ENCODE results near the gene GRB10. TPM values are rescaled to one million over a fixed set of nuclear protein-coding genes. Genes with fewer than 3 reads are reported as not detected.

GRB10 gene
- polyA plus RNA-seq, 2 of the 4 experiments (the other 2 are of a cell fraction) = 23.2 to 37.0 TPM

DNA sequence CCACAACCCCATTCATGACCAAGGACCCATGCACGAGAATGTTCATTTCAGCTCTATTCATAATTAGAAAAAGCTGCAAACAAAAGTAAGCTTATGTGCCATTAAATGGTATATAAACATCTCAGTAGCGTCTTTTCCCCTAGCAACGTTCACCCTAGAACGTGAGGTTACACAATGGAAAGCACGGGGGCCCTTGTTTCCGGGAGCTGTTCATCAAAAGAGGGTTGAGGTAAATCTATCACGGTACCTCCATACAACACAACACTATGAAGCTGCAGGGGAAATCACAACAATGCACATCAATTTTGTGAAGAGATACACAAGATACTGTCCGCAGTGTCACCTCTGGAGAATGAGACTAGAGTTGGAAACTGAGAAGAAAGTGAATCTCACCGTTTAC, 136.6 kb downstream of the GRB10 start:
- no peak for ATAC-seq
- POLR2A ChIA-PET = no interaction called here

DNA sequence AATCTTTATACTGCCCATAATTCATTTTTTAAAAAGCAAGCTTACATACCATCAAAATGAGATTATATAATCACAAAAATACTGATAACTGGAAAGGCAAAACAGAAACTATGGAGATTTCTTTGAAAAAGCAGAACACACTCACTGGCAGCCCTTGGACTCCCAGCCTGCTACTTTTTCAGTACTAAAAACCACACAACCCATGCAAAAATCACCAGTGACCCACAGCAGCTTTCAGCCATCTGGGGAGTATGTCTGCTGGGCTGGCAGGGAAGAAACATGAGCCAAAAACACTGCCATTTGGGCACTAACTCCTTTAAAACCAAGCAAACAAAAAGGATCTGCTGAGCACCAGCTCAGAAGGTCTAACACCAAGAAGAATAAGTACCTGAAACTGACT, 137.5 kb downstream of the GRB10 start:
- POLR2A ChIA-PET = no interaction called here

More for the DNA sequence above, 136.6 kb downstream of the GRB10 start:
- no peaks in the 10 kb centered on the region for H3K4me1 ChIP-seq
- H3K4me3 ChIP-seq = no peak overlapping the region
- H3K4me2 ChIP-seq = no peak overlapping the region
- no peak for DNase-seq (ENCODE audit: low read depth in 1 of 2, low spot score in 1 of 2)
- no peaks in the 10 kb centered on the region for H3K9me3 ChIP-seq
- TF ChIP-seq CHD2 (IDR thresholded peaks at IDR 0.05; ENCODE audit: low read length, partially characterized antibody) = no peak
- TF ChIP-seq, protein P1, sequence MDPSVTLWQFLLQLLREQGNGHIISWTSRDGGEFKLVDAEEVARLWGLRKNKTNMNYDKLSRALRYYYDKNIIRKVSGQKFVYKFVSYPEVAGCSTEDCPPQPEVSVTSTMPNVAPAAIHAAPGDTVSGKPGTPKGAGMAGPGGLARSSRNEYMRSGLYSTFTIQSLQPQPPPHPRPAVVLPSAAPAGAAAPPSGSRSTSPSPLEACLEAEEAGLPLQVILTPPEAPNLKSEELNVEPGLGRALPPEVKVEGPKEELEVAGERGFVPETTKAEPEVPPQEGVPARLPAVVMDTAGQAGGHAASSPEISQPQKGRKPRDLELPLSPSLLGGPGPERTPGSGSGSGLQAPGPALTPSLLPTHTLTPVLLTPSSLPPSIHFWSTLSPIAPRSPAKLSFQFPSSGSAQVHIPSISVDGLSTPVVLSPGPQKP (IDR thresholded peaks at IDR 0.05; ENCODE audit: low read depth, low read length) = no peak
- TF ChIP-seq MAFK (IDR thresholded peaks at IDR 0.05; ENCODE audit: partially characterized antibody) = no peak
- no peak for TF ChIP-seq ESRRA (IDR thresholded peaks at IDR 0.05; ENCODE audit: borderline replicate concordance, low read length)
- no peak for TF ChIP-seq RAD21 (conservative IDR thresholded peaks at IDR 0.05 in 1 of 2, IDR thresholded peaks at IDR 0.05 in 1 of 2)
- TF ChIP-seq KDM1A (IDR thresholded peaks at IDR 0.05; ENCODE audit: low read depth) = no peak
- TF ChIP-seq, protein P2, sequence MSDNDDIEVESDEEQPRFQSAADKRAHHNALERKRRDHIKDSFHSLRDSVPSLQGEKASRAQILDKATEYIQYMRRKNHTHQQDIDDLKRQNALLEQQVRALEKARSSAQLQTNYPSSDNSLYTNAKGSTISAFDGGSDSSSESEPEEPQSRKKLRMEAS (IDR thresholded peaks at IDR 0.05) = no peak
- TF ChIP-seq, protein P3, sequence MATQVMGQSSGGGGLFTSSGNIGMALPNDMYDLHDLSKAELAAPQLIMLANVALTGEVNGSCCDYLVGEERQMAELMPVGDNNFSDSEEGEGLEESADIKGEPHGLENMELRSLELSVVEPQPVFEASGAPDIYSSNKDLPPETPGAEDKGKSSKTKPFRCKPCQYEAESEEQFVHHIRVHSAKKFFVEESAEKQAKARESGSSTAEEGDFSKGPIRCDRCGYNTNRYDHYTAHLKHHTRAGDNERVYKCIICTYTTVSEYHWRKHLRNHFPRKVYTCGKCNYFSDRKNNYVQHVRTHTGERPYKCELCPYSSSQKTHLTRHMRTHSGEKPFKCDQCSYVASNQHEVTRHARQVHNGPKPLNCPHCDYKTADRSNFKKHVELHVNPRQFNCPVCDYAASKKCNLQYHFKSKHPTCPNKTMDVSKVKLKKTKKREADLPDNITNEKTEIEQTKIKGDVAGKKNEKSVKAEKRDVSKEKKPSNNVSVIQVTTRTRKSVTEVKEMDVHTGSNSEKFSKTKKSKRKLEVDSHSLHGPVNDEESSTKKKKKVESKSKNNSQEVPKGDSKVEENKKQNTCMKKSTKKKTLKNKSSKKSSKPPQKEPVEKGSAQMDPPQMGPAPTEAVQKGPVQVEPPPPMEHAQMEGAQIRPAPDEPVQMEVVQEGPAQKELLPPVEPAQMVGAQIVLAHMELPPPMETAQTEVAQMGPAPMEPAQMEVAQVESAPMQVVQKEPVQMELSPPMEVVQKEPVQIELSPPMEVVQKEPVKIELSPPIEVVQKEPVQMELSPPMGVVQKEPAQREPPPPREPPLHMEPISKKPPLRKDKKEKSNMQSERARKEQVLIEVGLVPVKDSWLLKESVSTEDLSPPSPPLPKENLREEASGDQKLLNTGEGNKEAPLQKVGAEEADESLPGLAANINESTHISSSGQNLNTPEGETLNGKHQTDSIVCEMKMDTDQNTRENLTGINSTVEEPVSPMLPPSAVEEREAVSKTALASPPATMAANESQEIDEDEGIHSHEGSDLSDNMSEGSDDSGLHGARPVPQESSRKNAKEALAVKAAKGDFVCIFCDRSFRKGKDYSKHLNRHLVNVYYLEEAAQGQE (IDR thresholded peaks at IDR 0.05) = no peak
- TF ChIP-seq, protein P4, sequence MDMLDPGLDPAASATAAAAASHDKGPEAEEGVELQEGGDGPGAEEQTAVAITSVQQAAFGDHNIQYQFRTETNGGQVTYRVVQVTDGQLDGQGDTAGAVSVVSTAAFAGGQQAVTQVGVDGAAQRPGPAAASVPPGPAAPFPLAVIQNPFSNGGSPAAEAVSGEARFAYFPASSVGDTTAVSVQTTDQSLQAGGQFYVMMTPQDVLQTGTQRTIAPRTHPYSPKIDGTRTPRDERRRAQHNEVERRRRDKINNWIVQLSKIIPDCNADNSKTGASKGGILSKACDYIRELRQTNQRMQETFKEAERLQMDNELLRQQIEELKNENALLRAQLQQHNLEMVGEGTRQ (IDR thresholded peaks at IDR 0.05) = no peak
- WGBS (ENCODE audit: missing lambda C conversion rate) = 89% methylated on average over 9 of the region's 9 CpGs
- no peak overlapping the region for H3K27ac ChIP-seq
- CTCF ChIA-PET = interaction anchor here (1.8 kb wide), 1 partner anchor 12 kb away, joined by 8 read pairs; no protein-coding TSS in a partner anchor
- peak; percentile 43 for FAIRE-seq

DNA sequence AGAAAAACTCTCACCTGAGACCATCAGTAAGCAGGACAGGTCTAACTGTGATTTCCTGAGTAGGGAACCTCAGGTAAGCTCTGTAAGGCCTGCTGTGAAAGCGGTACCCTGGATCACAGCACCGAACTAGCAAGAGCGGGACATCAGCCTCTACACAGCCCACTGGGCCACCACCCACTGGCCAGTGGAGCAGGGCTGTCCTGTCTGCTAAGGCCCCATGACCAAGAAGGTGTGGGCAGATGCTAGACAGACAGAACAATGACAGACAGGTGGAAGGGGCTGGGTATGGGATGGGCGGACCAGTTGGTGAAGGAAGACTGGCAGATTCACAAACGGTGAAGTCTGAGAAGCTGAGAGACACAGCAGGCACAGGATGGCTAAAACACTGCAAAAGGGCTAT, 138.1 kb downstream of the GRB10 start:
- TF ChIP-seq JUN (IDR thresholded peaks at IDR 0.05) = no peak
- TF ChIP-seq, protein P5, sequence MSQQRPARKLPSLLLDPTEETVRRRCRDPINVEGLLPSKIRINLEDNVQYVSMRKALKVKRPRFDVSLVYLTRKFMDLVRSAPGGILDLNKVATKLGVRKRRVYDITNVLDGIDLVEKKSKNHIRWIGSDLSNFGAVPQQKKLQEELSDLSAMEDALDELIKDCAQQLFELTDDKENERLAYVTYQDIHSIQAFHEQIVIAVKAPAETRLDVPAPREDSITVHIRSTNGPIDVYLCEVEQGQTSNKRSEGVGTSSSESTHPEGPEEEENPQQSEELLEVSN (IDR thresholded peaks at IDR 0.05; ENCODE audit: borderline replicate concordance, low read depth) = no peak
- no peak for TF ChIP-seq MAFK (IDR thresholded peaks at IDR 0.05; ENCODE audit: partially characterized antibody)
- CTCF ChIA-PET = interaction anchor here (0.9 to 1.8 kb wide), 4 partner anchors 11 to 176 kb away, joined by 5 to 8 read pairs (median 6); no protein-coding TSS in a partner anchor
- no peak overlapping the region for H3K4me3 ChIP-seq
- H3K4me2 ChIP-seq = no peak overlapping the region
- WGBS (ENCODE audit: missing lambda C conversion rate) = 93% methylated on average over 4 of the region's 5 CpGs
- DNase-seq (ENCODE audit: low read depth in 1 of 2, low spot score in 1 of 2) (no peak), FAIRE-seq (no peak), ATAC-seq (no peak)
- no peak overlapping the region for H3K27ac ChIP-seq
- H3K4me1 ChIP-seq = no peaks in the 10 kb centered on the region
- H3K9me3 ChIP-seq = no peaks in the 10 kb centered on the region
- POLR2A ChIA-PET = no interaction called here

More for the DNA sequence above, 137.5 kb downstream of the GRB10 start:
- FAIRE-seq (no peak), DNase-seq (ENCODE audit: low read depth in 1 of 2, low spot score in 1 of 2) (no peak), ATAC-seq (no peak)
- Histone ChIP-seq H3K9me3 (no peaks in the 10 kb centered on the region), H3K4me3 (no peak overlapping the region), H3K4me2 (no peak overlapping the region), H3K4me1 (no peaks in the 10 kb centered on the region), H3K27ac (no peak overlapping the region)
- TF ChIP-seq FOSL2 (IDR thresholded peaks at IDR 0.05) (no peak), FOSL2 (CRISPR knock-in tag; IDR thresholded peaks at IDR 0.05) (no peak), CHD4 (IDR thresholded peaks at IDR 0.05; ENCODE audit: borderline replicate concordance) (no peak), KDM1A (IDR thresholded peaks at IDR 0.05; ENCODE audit: low read depth) (no peak), MAFK (IDR thresholded peaks at IDR 0.05; ENCODE audit: partially characterized antibody) (no peak)
- TF ChIP-seq, protein P6, sequence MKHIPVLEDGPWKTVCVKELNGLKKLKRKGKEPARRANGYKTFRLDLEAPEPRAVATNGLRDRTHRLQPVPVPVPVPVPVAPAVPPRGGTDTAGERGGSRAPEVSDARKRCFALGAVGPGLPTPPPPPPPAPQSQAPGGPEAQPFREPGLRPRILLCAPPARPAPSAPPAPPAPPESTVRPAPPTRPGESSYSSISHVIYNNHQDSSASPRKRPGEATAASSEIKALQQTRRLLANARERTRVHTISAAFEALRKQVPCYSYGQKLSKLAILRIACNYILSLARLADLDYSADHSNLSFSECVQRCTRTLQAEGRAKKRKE (CRISPR knock-in tag; IDR thresholded peaks at IDR 0.05; ENCODE audit: low read depth) = no peak
- CTCF ChIA-PET = interaction anchor here (1.5 to 1.8 kb wide), 3 partner anchors 11 to 177 kb away, joined by 5 to 8 read pairs (median 7); no protein-coding TSS in a partner anchor

Measured in A549 (cell line).